GM18511 (cell line): ENCODE measurements around the gene ZNF674.
"Not testable (repeated sequence)": the region's sequence is repeated elsewhere in the genome, so short reads cannot be mapped to it uniquely, and the experiment has no call there.

ENCODE experiments used
- ATAC-seq: cut with Tn5 transposase; IDR thresholded peaks from one replicate; pipeline ENCODE4 v1.9.1; 2021; ENCODE audit warnings: mild to moderate bottlenecking, moderate library complexity; ENCODE audit not compliant: unreplicated experiment

ZNF674 gene

DNA sequence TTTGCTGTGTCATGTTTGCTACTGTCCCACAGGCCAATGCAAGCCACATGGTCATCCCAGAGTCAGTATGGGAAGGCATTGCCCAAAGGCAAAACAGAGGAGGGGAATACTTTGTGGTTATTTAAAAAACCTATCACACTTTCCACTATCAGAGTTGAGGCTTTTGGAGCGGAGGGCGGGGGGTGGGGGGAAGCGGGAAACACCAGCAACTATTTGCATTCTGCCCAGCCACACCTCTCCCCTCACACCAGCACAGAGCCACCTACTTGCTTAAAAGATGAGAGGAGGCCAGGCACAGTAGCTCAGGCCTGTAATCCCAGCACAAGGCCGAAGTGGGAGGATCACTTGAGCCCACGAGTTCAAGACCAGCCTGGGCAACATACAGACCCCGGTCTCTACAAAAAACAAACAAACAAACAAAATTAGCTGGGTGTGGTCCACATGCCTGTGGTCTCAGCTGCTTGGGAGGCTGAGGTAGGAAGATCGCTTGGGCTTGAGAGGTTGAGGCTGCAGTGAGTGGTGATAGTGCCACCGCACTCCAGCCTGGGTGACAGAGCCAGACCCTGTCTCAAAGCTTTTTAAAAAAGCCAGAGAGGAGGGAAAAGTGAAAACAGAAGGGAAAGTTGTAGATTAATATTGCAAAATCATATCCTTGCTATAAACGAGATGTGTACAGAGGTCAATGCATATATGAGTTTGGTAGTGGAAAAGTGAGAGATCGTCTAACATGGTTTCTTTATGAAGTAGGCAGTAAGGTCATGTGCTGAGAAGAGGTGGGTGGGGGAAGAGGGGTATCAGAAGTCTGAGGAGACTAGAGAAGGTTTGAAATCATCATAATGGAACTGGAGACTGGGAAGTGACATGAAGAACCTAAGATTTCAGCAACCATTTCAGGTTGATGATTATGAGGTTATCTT lies 26.5 kb upstream of the ZNF674 start:
- no peak for ATAC-seq

DNA sequence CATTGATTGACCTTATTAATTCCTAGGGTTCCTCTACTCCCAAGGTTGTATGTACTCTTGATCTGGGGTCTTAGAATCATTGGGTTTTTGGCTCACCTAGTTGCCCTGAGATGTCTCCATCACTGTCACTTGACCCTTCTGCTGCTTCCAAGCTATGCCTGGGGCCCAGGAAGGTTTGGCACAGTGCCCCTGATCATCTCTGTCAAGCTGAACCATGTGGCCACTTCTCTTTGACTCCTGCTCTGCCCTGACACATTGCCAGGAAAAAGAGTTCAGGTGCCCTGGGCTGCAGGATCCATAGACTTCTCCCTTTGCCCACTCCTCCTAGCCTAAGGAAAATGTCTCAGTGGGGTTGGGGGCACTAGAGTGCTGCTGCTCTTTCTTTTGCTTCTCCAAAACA lies 24.4 kb upstream of the ZNF674 start:
- no peak for ATAC-seq

DNA sequence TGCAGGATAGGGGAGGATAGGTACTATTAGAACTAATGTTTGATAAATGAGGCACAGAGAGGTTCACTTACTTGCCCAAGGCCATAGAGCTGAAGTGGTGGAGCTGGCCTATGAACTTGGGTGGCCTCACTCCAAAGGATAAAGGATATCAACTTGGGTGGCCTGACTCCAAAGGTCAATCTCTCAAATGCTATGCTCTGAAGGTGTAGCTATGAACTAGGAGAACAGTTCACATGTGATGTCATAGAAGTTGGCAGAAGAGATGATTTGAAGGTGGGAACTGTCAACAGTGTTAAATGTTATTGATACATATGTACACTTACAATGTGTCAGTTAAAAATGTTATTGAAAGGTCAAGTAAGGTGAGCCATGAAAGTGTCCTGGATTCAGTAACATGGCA lies 22.2 kb upstream of the ZNF674 start:
- ATAC-seq = no peak

DNA sequence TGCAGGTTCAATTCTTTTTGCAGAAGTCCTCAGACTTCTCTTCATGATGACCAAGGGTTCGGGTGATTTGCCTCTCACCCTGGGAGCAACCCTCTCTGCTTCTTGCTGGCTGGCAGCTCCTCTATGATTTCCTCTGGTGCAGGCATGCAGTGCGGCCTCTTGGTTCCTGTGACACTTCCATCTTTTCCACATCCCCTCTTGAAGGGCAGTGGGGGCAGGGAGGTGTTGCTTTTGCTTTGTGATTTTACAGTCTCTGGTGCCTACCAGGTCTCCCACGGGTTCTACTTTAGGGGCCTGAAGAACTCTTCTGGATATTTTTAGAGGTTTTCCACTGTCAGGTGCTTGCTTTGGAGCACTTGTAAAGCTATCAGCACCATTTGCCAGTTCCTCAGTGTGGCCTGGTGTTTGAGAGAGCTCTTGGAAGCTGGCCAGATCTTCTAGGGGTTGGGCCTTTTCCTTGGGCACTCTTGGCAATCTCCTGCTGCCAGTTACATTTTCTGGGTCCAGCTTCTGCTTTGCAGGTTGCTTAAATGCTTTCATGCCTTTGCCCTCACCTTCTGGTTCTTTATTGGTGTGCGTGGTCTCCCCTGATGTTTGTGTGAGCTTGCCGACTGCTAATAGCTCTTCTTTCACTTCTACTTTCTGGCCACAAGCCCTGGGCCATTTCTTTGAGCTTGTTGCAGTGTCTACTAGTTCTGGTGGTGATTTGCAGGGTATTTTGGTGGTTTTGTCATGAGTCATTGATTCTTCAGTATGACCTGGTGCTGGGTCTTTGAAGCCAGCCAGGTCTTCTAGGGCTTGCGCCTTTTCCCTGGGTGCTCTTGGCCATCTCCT lies 16.8 kb upstream of the ZNF674 start:
- peak; percentile 99 for ATAC-seq

DNA sequence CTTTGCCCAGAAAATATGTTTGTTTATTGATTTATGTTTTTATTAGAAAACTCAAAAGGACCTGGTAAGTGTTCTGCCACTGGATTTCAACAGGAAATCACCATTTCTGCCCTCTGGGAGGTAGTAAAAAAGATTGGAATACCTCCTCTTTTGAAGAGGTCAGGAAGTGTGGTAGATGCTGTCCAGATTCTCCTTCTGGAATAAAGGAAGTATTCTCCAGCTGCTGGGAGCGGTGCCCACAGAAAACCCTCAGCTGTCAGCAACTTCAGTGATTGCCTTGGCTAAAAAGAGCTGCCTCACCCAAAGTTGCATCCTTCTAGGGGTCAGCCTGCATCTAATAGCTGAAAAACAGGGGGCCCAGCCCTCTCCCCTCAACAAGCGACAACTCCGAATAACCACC lies 13.8 kb upstream of the ZNF674 start:
- no peak for ATAC-seq

DNA sequence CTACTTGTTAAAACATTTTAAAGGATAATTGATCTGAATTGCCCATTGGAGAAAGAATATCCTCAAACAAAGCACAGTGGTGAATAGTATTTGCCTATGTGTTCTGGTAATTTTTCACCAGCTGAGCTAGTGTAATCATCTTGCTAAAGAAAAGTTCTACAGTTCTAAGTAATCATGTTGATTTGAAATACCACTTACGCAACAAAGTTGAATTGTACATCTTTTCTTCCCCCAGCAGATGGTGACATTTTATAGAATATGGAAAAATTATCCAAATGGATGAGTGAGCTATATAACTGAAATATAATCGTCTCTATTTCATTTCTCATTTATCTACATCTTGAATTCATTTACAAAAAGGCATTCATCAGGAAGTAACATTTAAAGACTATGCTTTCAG lies 9.7 kb upstream of the ZNF674 start:
- ATAC-seq = no peak

DNA sequence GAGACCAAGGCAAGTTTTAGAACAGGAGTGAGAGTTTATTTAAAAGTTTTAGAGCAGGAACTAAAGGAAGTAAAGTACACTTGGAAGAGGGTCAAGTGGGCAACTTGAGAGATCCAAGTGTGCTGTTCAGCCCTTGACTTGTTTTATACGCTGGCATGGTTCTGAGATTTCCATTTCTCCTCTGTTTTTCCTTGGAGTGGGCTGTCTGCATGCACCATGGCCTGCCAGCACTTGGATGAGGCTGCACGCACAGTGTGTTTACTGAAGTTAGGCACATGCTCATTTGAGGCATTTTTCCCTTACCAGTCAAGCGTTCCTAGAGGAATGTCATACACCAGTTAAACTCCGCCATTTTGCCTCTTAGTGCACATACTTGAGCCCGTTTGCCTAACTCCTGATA lies 8.7 kb upstream of the ZNF674 start:
- ATAC-seq = no peak

DNA sequence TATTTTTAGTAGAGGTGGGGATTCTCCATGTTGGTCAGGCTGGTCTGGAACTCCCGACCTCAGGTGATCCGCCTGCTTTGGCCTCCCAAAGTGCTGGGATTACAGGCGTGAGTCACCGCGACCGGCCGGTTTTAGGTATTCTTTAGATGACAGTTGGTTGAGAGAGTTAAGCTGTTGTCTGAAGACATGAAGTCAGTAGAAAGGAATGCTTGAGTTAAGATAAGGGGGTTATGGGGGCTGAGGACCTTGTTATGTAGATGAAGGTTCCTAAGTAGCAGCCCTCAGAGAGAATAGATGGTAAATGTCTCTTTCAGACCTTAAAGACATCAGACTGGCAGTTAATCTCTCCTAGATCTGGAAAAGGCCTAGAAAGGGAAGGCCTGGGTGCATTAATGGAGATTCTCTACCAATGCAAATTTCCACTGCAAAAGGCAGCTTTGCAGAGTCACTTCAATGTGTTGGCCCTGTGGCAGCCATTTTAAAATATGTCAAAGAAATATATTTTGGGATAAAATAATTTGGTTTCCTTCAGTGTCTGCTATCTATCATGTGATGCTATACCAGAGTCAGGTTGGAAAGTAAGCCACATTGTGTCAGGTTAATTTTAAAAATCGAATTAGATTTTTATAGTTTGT lies 6.4 kb upstream of the ZNF674 start:
- ATAC-seq = no peak

DNA sequence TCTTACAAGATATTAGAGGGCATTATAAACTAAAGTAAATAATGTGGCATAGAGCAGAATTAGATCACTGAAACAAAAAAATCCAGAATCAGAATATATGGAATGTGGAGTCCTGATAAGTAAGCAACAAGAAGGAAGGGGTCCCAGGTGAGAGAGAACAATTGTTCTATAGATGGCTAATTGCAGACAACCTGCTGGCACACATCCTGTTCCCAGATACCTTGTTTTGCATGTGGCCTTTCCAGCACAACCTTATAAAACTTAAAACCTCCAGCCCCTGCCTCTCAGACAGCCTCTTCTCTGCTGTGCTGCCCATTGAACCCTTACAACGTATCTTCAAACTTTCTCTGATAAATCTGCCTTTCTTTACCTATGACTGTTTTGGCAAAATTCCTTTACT lies 4.7 kb upstream of the ZNF674 start:
- no peak for ATAC-seq

DNA sequence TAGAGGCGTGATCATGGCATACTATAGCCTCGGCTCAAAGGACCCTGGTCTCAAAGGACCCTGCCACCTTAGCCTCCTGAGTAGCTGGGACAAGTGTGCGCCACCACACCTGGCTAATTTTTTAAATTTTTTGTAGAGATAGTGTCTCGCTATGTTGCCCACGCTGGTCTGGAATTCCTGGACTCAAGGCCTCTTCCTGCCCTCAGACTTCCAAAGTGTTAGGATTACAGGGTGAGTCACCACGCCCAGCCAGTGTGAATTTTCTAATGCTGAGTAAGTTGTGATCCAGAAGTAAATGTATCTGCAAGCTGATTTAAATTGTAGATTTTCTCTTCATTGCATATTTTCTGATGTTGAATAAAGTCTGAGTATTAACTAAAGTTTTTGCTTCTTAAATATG lies 2.6 kb upstream of the ZNF674 start:
- ATAC-seq = no peak

DNA sequence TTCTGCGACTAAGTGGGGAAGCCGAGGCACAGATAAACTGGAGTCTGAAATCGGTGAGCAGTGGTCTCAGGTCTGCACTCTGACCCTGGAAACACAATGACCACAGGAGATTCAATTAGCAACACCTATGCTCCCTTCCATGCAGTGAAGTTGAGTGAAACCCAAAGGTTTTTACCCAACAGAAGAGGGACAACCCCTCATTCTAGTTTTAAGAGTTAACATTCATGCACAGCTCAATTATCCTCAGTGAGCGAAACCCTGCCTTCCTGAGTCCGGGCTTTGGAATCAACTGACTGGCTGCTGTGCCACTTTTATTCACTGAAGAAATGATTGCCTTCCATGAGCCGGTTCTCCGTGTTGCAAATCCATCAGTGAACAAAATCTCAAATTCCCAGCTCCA lies 694 bp downstream of the ZNF674 start:
- ATAC-seq = not testable (repeated sequence)

DNA sequence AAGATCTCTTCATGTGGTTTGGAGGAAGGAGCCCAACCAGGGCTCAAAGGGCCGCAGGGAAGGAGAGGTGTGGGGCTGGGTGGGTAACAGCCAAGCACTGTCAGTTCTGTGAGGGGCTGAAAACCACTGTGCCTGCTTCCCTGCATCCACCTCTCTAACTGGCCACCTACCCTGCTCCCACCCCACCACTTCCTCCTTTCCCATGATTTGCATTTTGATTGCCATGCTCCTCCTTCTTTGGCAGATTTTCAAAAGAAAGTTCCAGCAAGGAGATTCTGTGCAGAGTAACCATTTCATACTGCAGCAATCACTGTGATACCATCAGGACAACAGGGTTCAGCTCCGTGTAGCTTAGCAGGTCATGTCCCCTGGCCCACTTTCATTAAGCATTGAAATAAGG lies 1.8 kb downstream of the ZNF674 start:
- no peak for ATAC-seq

DNA sequence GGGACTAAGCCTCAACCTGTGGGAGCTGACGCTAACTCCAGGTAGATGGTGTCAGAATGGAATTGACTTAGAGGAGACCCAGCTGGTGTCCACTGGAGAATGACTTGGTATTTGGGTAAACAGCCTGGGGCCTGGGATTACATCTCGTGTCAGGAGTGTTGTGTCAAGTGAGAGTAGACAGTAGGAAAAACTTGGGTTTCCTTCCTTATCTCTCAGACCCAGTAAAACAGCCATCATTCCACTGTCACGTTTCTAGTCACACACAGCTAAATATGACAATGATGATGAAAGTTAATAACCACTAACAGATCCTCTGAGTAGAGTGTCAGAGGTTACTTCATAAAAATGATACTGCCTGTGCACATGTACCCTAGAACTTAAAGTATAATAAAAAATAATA lies 13.8 kb downstream of the ZNF674 start:
- no peak for ATAC-seq

DNA sequence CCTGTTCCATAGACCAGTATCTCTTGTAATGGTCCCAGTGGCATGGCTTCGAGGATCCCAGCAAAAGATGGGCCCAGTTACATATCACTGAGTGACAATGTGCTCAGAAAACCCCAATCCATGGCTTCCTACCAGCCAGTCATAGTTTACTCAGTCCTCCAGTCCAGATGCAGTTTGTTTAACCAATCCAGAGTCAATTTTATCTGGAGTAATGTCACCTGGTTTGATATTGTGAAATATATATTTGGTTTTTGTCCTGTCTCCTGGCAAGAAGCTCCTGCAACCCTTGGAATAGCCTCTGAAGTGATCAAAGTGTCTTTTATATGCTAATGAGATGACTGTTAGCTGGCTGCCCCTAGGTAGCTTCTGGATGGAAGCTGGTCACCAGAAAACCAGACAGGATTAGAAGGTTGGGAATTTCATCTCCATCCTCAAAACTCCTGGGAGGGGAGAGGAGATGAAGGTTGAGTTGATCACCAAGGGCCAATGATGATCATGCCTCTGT lies 14.8 kb downstream of the ZNF674 start:
- not testable (repeated sequence) for ATAC-seq

DNA sequence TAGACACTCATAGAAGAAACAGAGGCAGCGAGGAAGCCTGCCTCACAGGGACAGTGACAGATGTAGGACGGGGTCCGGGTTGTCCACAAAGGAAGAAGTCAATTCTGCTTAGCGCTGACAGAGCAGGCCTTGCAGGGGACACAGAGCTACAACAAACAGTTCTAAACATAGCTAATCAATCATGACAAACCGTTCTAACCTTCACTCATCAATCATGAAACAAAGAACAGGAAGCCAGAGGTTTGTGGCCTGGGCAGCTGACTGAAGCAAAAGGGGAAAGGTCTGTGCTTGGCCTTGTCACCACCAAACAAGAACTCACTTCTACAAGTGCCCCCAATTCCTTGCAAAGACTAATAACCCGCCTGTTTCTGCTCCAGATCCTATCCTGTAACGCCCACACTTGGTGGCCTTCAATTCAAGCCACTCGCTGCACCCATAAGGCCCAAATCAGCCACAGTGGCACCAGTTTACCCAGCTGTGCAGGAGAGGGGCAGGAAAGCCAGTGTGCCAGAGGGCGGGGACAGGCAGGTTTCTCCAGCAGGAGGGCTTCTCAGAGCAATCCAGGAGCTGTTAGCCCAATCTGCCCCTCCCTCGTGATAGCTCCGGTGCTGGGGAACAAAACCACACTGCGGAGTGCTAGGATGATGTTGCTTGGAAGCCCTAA lies 15.3 kb downstream of the ZNF674 start:
- ATAC-seq = not testable (repeated sequence)

DNA sequence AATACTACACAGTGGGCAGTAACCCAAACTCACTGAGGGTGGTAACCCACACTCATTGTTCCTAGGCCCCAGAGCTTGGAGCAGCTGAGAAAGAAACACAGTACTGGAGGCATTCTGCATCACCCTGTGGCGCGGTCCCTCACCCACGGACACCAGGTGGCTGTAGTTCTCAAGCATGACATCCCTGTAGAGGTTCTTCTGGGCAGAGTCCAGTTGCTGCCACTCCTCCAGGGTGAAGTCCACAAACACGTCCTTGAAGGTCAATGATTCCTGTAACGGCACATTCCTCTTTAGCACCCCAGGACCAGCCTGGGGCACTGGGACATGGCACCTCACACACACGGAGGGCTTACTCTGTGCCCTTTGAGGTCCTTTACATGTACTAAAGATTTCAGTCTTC lies 16.6 kb downstream of the ZNF674 start:
- ATAC-seq = not testable (repeated sequence)

DNA sequence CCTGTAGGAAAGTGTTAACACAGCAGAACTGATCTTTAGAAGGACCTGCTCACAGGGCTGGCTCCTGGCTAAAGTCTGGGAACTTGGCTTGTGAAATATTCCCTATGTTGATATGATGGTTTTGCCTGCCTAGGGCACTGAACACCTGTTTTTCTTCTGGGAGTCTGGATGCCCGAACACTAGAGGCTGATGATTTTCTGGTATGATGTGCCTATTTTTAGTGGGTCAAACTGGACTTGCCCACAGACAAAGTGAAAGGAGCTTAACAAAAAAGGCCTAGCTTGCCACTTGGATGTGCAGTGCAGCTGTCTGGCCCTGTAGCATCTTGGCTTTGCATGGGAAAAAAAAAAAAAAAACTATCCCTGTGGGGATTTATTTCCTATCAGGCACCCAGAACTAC lies 39.1 kb downstream of the ZNF674 start:
- no peak for ATAC-seq

DNA sequence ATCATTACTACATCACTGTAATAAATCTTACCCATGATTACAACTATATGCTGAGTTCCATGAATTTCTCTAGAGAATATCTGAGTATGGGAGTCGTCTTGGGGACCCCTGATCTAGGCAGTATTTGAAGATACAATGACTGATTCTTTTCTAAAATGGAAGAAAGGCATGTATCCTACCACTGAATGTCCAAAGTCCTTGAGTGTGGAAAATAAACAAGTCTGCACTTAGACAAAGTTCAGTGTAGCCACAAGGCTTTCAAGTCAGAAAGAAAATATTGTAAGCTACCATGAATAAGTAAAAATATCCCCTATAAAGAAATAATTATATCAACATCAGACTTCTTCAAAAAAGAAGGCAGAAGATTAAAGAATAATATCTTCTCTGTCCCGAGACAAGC lies 42.4 kb downstream of the ZNF674 start:
- no peak for ATAC-seq

DNA sequence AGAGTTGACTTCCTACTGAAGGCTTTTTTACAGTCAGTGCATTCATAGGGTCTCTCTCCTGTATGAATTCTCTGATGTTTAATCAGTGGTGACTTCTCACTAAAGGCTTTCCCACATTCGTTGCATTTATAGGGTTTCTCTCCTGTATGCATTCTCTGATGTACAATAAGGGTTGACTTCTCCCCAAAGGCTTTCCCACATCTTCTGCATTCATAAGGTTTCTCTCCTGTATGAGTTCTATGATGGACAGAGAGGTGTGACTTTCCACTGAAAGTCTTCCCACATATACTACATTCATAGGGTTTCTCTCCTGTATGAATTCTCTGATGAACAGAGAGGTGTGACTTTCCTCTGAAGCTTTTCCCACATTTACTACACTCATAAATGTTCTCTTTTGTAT lies 45.2 kb downstream of the ZNF674 start:
- no peak for ATAC-seq

DNA sequence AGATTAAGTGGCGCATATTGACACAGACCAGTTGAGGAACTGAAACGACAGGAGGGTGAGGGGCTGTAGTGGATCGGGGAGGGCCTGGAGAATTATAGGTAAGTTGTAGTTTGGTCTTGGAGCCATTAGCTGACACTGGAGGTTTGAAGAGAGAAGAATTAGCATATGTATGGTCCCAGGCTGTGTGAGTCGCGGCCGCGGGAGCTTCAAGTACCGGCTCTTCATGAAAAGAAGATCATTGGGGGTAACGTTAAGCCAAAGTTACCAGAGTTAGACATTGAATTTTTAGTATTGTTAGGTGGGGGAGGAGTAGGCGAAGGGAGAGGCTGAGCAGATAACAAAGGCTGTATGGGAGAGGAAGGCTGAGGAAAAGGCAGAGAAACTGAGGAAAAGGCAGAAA lies 56.5 kb downstream of the ZNF674 start:
- no peak for ATAC-seq

DNA sequence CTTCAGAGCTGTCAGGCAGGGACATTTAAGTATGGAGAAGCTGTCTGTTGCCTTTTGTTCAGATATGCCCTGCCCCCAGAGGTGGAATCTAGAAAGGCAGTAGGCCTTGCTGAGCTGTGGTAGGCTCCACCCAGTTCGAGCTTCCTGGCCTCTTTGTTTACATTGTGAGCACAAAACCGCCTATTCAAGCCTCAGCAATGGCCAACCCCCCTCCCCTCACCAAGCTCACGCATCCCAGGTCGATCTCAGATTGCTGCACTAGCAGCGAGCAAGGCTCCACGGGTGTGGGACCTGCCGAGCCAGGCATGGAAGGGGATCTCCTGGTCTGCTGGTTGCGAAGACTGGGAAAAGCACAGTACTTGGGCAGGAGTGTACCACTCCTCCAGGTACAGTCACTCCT lies 59.3 kb downstream of the ZNF674 start:
- ATAC-seq = no peak
